ENCODE results near the gene SLC38A8.

SLC38A8 gene

GRCh38 chr16:84033251-84034195 is 9.1 kb downstream of the SLC38A8 start:
- no peak overlapping the region for H3K27ac Mint-ChIP-seq
- ATAC-seq: no peak
- H3K9me3 Mint-ChIP-seq: no peaks in the 10 kb centered on the region
- no peaks in the 10 kb centered on the region for H3K36me3 Mint-ChIP-seq
- no peak overlapping the region for H3K4me3 Mint-ChIP-seq
- DNase-seq (ENCODE audit: low spot score in 2 of 2): no peak
- peaks cover 9% of the 10 kb centered on the region for H3K4me1 Mint-ChIP-seq

GRCh38 chr16:84032458-84033178 is 10.0 kb downstream of the SLC38A8 start:
- H3K36me3 Mint-ChIP-seq: no peaks in the 10 kb centered on the region
- H3K27ac Mint-ChIP-seq: no peak overlapping the region
- DNase-seq (ENCODE audit: low spot score in 2 of 2) (no peak), ATAC-seq (no peak)
- no peaks in the 10 kb centered on the region for H3K9me3 Mint-ChIP-seq
- peaks cover 9% of the 10 kb centered on the region for H3K4me1 Mint-ChIP-seq
- no peak overlapping the region for H3K4me3 Mint-ChIP-seq

- DNase-seq (ENCODE audit: low spot score in 2 of 2) (no peak), ATAC-seq (peak; percentile 27)
- no peaks in the 10 kb centered on the region for H3K9me3 Mint-ChIP-seq
- peaks cover 9% of the 10 kb centered on the region for H3K4me1 Mint-ChIP-seq
- H3K36me3 Mint-ChIP-seq: no peaks in the 10 kb centered on the region
- no peak overlapping the region for H3K4me3 Mint-ChIP-seq
- H3K27ac Mint-ChIP-seq: no peak overlapping the region
Measured at GRCh38 chr16:84031556-84031955, 11.0 kb downstream of the SLC38A8 start.

- Mint-ChIP-seq H3K4me3 (no peak overlapping the region), H3K36me3 (no peaks in the 10 kb centered on the region), H3K4me1 (peaks cover 9% of the 10 kb centered on the region), H3K9me3 (no peaks in the 10 kb centered on the region), H3K27ac (no peak overlapping the region)
- ATAC-seq (no peak), DNase-seq (ENCODE audit: low spot score in 2 of 2) (no peak)
Measured at GRCh38 chr16:84029297-84030047, 13.1 kb downstream of the SLC38A8 start.

GRCh38 chr16:84027625-84028024 is 15.0 kb downstream of the SLC38A8 start:
- no peaks in the 10 kb centered on the region for H3K9me3 Mint-ChIP-seq
- DNase-seq (ENCODE audit: low spot score in 2 of 2) (no peak), ATAC-seq (no peak)
- no peaks in the 10 kb centered on the region for H3K36me3 Mint-ChIP-seq
- peaks cover 9% of the 10 kb centered on the region for H3K4me1 Mint-ChIP-seq
- no peak overlapping the region for H3K27ac Mint-ChIP-seq
- no peak overlapping the region for H3K4me3 Mint-ChIP-seq

GRCh38 chr16:84026606-84027005 is 16.0 kb downstream of the SLC38A8 start:
- Mint-ChIP-seq H3K4me3 (no peak overlapping the region), H3K4me1 (peaks cover 9% of the 10 kb centered on the region), H3K9me3 (peaks cover under 1% of the 10 kb centered on the region), H3K36me3 (no peaks in the 10 kb centered on the region), H3K27ac (no peak overlapping the region)
- DNase-seq (ENCODE audit: low spot score in 2 of 2): no peak
- ATAC-seq: no peak

- DNase-seq (ENCODE audit: low spot score in 2 of 2) (no peak), ATAC-seq (no peak)
- H3K4me1 Mint-ChIP-seq: peaks cover 8% of the 10 kb centered on the region
- no peak overlapping the region for H3K27ac Mint-ChIP-seq
- H3K36me3 Mint-ChIP-seq: no peaks in the 10 kb centered on the region
- H3K9me3 Mint-ChIP-seq: peaks cover 7% of the 10 kb centered on the region
- no peak overlapping the region for H3K4me3 Mint-ChIP-seq
Measured at GRCh38 chr16:84024854-84025253, 17.7 kb downstream of the SLC38A8 start.

- no peak for DNase-seq (ENCODE audit: low spot score in 2 of 2)
- Mint-ChIP-seq H3K27ac (no peak overlapping the region), H3K4me1 (no peaks in the 10 kb centered on the region), H3K4me3 (no peak overlapping the region), H3K36me3 (no peaks in the 10 kb centered on the region), H3K9me3 (peaks cover 11% of the 10 kb centered on the region)
- no peak for ATAC-seq
Measured at GRCh38 chr16:84022644-84023043, 20.0 kb downstream of the SLC38A8 start.

- H3K27ac Mint-ChIP-seq: no peak overlapping the region
- H3K36me3 Mint-ChIP-seq: no peaks in the 10 kb centered on the region
- H3K4me3 Mint-ChIP-seq: no peak overlapping the region
- H3K4me1 Mint-ChIP-seq: no peaks in the 10 kb centered on the region
- DNase-seq (ENCODE audit: low spot score in 2 of 2) (no peak), ATAC-seq (no peak)
- H3K9me3 Mint-ChIP-seq: peaks cover 11% of the 10 kb centered on the region
Measured at GRCh38 chr16:84021488-84021887, 21.1 kb downstream of the SLC38A8 start.

- Mint-ChIP-seq H3K4me1 (no peaks in the 10 kb centered on the region), H3K27ac (no peak overlapping the region), H3K36me3 (no peaks in the 10 kb centered on the region), H3K9me3 (peaks cover 11% of the 10 kb centered on the region), H3K4me3 (no peak overlapping the region)
- DNase-seq (ENCODE audit: low spot score in 2 of 2) (no peak), ATAC-seq (no peak)
Measured at GRCh38 chr16:84020353-84020752, 22.2 kb downstream of the SLC38A8 start.

- no peak for ATAC-seq
Measured at GRCh38 chr16:84018710-84019109, 23.9 kb downstream of the SLC38A8 start.

GRCh38 chr16:84016477-84016876 is 26.1 kb downstream of the SLC38A8 start:
- DNase-seq (ENCODE audit: low spot score in 2 of 2): no peak
- peaks cover 10% of the 10 kb centered on the region for H3K4me1 Mint-ChIP-seq
- no peaks in the 10 kb centered on the region for H3K36me3 Mint-ChIP-seq
- H3K27ac Mint-ChIP-seq: no peak overlapping the region
- ATAC-seq: no peak
- H3K9me3 Mint-ChIP-seq: peaks cover 14% of the 10 kb centered on the region
- H3K4me3 Mint-ChIP-seq: no peak overlapping the region

More at GRCh38 chr16:84018710-84019109, 23.9 kb downstream of the SLC38A8 start:
- Mint-ChIP-seq H3K4me1 (peaks cover 10% of the 10 kb centered on the region), H3K9me3 (peaks cover 16% of the 10 kb centered on the region), H3K4me3 (no peak overlapping the region), H3K36me3 (no peaks in the 10 kb centered on the region), H3K27ac (no peak overlapping the region)
- DNase-seq (ENCODE audit: low spot score in 2 of 2): no peak

GRCh38 chr16:84015399-84015798 is 27.2 kb downstream of the SLC38A8 start:
- ATAC-seq (no peak), DNase-seq (ENCODE audit: low spot score in 2 of 2) (no peak)
- peaks cover 10% of the 10 kb centered on the region for H3K4me1 Mint-ChIP-seq
- no peak overlapping the region for H3K4me3 Mint-ChIP-seq
- peaks cover 9% of the 10 kb centered on the region for H3K9me3 Mint-ChIP-seq
- no peaks in the 10 kb centered on the region for H3K36me3 Mint-ChIP-seq
- H3K27ac Mint-ChIP-seq: no peak overlapping the region

- Mint-ChIP-seq H3K9me3 (peaks cover 9% of the 10 kb centered on the region), H3K4me3 (peak overlapping the region; percentile 34), H3K4me1 (peaks cover 10% of the 10 kb centered on the region), H3K27ac (peak overlapping the region; percentile 54), H3K36me3 (no peaks in the 10 kb centered on the region)
- DNase-seq (ENCODE audit: low spot score in 2 of 2): no peak
- no peak for ATAC-seq
Measured at GRCh38 chr16:84014570-84015327, 27.8 kb downstream of the SLC38A8 start.
